GM21360 (cell line): ENCODE data around the gene JARID2.

Source experiments
- ATAC-seq: cut with Tn5 transposase; IDR thresholded peaks from one replicate; pipeline ENCODE4 v1.9.1; 2021; ENCODE audit warnings: mild to moderate bottlenecking, moderate library complexity; ENCODE audit not compliant: unreplicated experiment

The JARID2 gene

DNA sequence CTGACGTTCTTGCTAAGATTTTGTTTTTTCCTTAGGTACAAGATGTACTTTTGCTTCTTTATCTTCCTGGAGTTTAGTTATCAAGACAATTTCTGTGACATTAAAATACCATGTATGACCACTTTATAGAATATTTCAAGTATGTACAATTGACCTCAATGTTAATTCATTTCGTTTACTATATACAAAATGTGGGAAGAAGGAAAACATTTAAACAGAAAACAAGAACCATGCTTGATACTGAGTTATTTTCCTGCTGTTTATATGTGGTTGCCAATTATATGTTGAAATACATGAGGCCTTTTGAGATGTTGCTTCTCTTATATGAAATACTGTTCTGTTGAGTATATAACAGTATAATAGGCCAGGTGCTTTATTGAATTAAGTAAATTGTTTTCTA, 184.3 kb downstream of the JARID2 start:
- no peak for ATAC-seq

- ATAC-seq, result no peak
Measured at GRCh38 chr6:15430931-15431405, 185.1 kb downstream of the JARID2 start.

GRCh38 chr6:15431762-15432483, 186.1 kb downstream of the JARID2 start:
- no peak for ATAC-seq

- ATAC-seq, result no peak
Measured at GRCh38 chr6:15433511-15433861, 187.6 kb downstream of the JARID2 start.

DNA sequence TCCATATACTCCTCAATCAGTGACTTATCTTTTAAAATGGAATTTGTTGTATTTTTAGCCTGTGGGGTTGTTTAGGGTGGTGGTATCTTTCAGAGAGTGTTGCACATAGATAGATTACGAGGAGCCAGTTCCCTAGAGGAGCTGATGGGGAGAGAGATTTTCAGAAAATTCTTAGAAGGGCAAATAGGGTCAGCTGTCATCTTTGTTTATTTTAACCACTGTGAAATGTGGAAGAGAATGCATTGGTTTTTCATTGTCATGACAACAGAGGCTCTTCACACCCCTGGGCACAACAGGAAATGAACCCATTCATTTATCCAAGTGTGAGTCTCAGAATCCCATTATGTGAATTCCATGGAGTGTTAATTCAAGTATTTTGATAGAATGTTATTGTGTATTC, 188.4 kb downstream of the JARID2 start:
- ATAC-seq, result no peak

DNA sequence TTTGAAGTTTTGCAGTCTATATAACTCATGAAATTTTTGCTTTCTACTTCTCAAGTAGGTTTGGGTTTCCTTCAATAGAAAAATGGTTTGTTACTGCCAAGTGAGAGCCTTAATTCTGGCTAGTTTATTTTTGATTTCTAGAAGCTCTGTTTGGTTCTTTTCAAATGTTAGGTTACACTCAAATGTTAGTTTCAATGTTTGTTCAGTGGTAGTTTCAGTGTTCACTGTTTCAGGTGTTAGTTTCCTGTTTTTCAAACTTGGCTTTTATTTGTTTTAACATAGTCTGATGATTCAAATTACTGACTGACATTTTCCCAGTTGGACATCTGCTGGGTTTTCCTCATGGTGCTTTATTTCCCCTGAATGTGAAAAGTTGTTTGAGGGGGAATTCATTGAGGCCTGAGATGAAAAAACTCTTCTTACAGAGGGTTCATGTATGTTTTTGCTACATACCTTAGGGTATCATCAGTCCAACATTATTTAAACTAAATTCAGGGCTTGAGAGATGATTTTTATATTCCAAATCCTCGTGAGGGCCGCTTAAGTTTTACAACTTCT, 189.0 kb downstream of the JARID2 start:
- no peak for ATAC-seq

DNA sequence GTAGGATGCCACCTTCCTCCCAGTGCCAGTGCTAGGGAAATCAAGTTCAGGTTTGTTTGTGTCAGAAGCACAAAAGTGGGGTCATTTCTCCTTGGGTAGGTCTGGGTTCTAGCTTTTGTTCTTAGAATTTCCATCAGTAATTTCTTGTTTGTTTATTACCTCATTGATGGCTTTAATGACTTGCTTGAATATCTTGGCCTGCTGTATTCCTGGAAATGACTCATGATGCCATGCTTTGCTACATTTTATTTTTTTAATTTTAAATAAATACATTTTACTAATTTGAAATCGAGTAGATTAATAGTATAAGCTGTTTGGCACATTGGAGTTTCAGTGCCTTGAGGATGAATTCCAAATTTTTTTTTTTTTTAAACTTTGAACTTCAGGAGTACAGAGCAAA, 189.6 kb downstream of the JARID2 start:
- no peak for ATAC-seq

DNA sequence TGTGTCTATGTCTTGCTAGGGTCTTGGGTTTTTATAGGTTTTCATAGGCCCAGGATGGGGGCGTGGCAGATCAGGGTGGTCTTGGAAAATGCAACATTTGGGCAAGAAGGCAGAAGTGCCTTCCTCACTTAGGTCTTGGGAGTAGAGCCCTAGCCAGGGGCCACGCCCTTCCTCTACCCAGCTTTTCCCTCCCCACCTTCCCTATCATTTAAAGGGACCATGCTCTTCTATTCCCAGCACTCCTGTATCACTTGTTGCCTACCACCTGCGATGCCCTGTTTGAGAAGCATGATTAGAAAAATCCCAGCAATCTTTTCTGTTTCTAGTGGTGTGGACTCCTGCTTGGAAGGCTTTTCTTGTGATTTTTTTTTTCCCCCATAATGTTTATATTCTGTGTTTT, 190.6 kb downstream of the JARID2 start:
- no peak for ATAC-seq

GRCh38 chr6:15437090-15437635, 191.3 kb downstream of the JARID2 start:
- no peak for ATAC-seq

DNA sequence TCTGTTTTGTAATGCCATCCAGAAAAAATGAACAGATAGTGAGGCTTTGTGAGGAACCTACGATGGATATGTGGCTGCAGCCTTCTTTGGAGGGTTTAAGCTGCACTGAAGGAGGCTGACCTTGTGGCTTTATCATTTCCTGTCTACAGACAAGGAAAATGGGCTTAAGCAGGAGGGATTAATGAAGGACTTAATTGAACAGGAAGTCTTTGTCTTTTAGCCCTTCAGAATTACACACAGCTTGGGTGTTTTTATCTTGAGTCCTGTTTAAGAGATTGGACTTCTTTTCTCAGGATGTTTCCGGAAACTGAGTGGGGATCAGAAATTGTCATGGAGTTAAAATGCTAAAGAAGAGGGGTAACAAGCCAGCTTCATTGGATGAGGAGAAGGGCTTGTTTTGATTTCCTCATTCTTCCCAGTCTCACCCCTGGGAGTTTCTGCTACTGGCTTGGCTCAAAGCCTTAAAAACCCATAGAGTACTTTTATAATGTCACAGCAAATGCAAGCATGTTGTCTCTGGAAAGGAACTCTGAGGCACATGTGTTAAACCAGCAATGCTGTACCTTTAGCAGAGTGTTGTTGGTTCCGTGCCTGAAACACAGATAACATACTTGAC, 193.6 kb downstream of the JARID2 start:
- ATAC-seq, result no peak

DNA sequence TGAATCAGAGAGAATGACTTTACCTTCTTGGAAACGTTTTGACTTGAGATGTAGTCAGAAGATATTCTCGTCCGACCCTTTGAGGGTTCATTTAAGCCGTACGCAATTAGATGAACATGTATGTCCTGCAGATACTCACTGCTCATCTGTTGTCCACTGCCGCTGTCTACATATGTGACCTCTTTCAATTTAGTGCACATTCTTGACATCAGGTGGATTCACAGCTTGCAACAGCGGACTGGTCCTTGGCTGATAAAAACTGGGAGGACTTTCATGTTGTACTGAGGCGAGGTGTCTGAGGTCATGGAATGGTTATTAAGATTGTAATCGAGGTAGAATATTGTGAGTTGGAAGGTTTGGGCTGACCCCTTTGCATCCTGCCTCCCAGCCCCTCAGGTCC, 194.2 kb downstream of the JARID2 start:
- ATAC-seq, result no peak

DNA sequence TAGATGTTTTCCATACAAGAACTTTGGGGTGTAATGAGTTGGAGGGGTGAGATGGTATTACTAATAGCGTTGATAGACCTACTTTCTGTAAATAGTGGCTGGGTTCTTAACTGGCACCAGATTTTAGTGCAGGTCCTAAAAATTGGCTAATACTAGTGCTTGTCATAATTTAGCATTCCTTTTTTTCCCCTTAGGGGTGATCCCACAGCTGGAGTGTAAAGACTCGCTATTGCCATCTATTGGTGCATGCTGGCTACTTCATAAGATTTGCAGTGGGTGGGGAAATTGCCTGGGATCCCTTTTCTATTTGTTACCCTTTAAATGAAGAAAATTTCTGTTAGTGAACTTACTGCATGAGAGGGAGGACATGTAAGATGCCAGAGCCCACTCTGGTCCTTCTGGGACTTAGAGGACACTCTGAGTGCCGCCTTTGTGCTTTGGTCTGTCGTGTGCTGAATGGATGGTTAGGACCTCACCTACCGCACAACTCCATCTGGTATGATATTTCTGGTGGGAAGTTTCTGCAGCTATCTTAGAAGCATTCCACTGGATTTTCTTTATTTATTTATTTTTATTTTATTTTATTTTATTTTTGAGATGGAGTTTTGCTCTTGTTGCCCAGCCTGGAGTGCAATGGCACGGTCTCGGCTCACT, 195.5 kb downstream of the JARID2 start:
- ATAC-seq, result no peak

DNA sequence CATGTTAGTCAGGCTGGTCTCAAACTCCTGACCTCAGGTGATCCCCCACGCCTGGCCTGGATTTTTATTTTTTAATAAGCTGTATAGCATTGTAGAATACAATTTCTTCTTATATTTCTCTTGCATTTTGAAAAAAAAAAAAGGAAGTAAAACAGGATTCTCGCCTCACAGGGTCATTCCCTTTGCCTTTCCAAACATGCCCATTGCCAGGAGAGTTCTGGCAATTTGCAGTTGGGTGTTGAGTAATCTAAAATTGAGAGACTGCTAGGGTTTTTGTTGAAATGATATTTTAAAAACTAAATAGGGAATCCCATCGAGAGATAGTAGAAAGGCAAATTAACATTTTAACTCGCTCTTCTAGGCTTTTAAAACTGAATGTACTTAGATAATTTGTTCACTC, 196.1 kb downstream of the JARID2 start:
- no peak for ATAC-seq

- ATAC-seq, result no peak
Measured at GRCh38 chr6:15442467-15442866, 196.6 kb downstream of the JARID2 start.

- no peak for ATAC-seq
Measured at GRCh38 chr6:15443119-15443830, 197.4 kb downstream of the JARID2 start.

DNA sequence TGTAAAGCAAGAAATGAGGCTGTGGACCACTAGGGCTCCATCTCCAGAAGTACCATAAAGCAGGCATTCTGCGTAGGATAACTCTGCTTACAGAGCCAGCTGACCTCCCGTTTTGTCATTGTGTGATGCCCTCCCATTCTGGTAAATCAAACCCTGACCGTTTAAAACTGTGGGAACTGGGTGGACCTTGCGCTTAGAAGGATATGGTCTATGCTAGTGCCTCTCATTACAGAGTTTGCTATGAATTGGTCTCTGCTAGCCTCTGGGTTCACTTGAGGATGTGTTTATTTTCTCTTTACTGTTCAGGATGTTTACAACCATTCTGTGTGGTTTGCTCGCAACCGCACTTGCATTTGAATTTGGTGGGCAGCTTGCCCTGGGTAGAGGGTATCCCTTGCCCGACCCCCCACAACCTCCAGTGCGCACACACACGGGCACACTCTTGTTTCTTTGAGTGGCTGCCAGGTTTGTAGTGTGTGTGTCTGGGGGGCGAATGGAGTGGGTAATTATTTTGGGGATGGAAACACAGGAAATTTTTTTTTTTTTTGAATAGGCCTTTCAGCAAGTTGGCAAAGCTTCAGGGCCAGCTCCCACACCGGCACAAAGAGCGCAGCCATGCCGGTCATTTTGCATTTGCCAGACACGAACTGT, 198.3 kb downstream of the JARID2 start:
- ATAC-seq, result no peak

DNA sequence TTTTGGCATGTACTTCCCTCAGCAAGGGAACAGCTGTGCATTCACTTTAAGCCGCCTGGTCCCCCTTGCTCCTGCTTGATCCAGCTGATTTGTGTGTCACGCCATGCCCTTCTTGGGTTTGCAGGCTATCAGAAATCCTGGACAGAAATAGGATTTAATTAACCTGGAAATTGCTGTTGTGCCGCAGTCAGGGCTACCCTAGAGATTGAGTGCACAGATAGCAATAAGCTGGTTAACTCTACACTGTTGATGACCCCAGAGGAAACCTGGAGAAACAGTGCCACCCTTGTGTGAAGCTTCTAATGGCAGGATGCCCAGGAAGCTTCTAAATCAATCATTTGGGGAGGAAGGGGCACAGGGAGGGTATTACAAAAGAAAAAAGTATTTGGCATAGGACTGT, 199.0 kb downstream of the JARID2 start:
- ATAC-seq, result no peak

DNA sequence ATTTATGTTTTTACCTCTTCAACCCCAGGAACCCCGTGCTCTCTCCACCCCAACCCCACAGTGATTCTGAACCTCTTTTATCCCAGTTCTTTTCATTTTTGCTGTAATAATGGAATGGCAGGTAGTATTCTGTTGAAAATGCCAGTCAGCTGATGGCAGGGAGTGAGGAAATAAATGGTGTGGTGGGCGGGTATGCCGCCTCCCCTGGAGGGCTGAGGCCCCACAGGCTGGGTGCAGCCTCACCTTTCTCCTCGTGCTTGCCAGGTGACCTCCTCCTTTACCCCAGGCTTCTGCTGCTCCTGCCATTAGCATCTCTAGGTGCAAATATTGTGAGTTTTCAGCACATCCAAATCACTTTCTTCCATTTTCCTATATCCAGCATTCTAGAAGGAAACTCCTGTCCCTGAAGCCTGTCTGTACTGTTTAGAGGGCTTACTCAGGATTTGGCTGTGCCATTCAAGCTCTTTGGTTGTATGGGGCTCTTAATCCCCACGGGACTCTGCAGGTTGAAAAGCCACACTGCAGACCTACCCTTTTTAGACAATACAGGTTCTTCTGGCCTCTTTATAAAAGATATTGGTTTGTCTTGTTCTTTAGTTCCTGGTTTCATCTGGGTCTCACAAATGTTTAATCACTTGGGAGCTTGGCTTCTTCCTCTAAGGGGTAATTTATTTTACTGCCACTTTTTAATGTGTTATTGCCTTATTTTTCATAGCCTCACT, 201.8 kb downstream of the JARID2 start:
- no peak for ATAC-seq

DNA sequence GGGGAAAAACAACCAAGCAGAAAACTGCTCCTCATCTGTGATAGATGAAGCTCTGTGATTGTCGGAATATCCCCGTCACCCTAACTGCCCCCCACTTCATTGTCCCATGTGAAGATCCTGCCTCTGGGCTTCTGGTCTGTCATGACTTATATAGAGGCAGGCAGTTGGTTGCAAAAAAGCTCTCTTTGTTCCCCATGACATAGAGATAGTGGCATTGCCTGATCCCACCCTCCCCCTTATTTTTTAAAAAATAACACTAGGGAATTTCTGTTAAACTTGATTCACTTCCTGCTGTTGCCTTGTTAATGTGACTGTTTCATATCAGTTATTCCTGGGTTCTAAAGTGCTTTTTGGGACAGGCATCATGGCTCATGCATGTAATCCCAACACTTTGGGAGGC, 203.1 kb downstream of the JARID2 start:
- ATAC-seq, result no peak

DNA sequence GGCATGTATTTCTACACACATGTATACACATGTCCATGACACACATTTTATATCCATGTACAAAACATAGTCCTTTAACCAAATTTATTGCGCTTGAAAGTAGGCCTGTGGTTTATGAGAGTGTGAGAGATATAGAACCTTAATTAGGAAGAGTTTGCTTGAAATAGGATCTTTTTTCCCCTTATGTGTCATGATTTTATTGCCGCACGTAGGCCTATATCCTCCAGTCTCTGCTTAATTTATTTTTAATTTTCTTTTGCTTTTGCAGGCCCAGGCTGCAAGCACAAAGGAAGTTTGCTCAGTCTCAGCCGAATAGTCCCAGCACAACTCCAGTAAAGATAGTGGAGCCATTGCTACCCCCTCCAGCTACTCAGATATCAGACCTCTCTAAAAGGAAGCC, 205.9 kb downstream of the JARID2 start:
- no peak for ATAC-seq
